OCI-LY3 (cell line): ENCODE measurements around the gene SRRM5.

Experiments
- CTCF ChIP-seq: fragments of 200-600, 300-600 bp; sonication (generic); IDR thresholded peaks from 2 replicates; pipeline ENCODE4 v1.5.1; 2014; ENCODE audit warnings: antibody characterized with exemption, low read length, low read depth
- EZH2phosphoT487 ChIP-seq: fragments of 200-600 bp; shearing (Covaris generic); IDR thresholded peaks from 2 replicates; pipeline ENCODE4 v1.6.1; 2018; ENCODE audit warnings: antibody characterized with exemption, mixed run types, low read depth

- TF ChIP-seq CTCF (no peak), EZH2phosphoT487 (no peak)
Observed at GRCh38 chr19:43644181-43644580, 32.3 kb downstream of the SRRM5 start.
